GM21619 (cell line): ENCODE results near the gene AGGF1.
"Not testable (repeated sequence)": the region's sequence is repeated elsewhere in the genome, so short reads cannot be mapped to it uniquely, and the experiment has no call there.

Experiments
- ATAC-seq: cut with Tn5 transposase; IDR thresholded peaks from one replicate; pipeline ENCODE4 v1.9.1; 2021; ENCODE audit not compliant: unreplicated experiment

Gene AGGF1

DNA sequence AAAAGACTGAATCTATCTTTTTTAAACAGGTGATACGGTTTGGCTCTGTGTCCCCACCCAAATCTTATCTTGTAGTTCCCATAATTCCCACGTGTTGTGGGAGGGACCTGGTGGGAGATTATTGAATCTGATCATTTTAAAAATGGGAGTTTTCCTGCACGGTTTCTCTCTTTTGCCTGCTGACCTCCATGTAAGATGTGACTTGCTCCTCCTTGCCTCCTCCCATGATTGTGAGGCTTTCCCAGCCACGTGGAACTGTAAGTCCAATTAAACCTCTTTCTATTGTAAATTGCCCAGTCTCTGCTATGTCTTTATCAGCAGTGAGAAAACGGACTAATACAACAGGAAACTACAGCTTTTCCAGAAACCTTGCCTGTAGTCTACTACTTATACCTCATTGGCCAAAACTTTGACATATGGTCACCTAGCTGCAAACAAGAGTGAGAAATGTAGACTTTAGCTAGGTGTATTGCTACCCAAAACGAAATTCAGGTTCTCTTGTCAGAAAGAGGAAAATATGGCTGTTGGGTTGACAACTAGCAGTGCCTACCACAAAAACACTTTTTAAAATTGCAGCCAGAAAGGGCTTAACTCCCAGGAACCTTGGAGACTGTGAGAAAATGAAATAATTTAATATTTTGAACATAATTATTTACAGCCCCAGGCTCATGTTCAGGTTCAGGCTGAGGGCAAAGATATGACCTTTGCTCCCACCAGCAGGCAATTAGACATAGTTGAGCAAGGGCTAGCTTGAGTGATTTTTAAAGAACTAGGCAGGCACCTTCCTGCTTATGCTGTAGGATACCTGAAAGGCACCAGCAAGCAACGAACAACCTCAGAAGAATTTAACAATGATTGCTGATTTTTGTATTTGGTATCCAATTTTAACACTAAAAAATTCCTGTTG lies 7.4 kb upstream of the AGGF1 start:
- no peak for ATAC-seq

DNA sequence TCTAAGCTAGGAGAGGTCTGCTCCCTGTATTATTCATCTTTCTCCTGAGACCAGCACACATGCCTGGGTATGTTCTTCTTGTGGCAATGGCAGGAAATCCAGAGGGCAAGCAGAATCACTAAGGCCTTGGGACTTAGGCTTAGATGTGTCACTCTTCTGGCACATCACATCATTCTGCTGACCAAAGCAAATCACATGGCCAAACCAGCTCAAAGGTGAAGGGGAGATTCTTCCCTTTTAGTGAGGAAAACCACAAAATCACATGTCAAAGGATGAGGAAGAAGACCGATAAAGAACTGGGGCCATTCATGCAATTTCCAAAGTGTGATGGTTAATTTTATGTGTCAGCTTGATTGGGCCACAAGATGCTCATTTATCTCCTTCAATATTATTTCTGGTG lies 5.7 kb upstream of the AGGF1 start:
- no peak for ATAC-seq

GRCh38 chr5:77028631-77029375 lies 1.4 kb upstream of the AGGF1 start:
- ATAC-seq, result no peak

DNA sequence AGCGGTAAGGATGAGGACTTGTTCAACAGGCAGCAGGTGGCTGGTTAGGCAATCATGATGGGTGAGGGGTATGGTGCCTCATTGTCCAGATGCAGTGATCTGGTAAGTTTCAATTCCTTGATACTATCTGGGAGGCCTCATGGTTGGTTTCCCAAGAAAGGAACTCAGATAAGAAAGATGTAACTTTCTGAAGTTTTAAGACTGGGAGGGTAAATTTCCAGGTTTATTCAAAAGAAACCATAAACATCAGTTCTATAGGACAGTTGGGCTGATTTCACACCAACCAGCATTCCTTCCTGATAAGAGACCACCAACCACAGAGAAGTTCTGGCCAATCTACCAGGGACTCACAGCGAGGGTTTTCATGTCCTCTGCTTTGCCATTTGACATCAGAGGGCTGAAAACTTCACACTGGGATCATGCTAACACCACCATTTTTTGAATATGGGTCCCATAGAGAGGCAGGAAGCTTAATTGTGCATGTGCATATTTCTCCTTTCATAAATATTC lies 773 bp upstream of the AGGF1 start:
- no peak for ATAC-seq

- ATAC-seq, result no peak
These were observed 1.7 kb downstream of the AGGF1 start for GRCh38 chr5:77031891-77032290.

DNA sequence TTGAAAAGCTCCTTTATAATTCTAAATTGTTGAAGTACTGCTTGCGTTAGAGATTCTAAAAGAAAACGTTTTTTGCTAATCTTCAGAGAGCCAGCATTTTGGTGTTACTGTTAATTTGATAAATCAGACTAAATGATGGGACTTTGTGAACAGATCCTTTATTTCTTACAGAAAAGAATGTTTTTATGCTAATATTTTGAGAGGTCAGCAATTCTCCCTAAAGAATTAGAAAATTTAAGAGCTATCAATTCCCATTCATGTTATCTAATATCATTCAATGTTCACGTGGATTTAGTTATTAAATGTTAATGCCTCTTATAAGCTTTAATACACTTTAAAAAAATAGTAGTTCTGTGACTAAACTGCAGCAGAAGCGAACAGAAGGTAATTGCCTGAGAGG lies 2.4 kb downstream of the AGGF1 start:
- no peak for ATAC-seq

GRCh38 chr5:77033338-77033737 lies 3.1 kb downstream of the AGGF1 start:
- ATAC-seq, result no peak

DNA sequence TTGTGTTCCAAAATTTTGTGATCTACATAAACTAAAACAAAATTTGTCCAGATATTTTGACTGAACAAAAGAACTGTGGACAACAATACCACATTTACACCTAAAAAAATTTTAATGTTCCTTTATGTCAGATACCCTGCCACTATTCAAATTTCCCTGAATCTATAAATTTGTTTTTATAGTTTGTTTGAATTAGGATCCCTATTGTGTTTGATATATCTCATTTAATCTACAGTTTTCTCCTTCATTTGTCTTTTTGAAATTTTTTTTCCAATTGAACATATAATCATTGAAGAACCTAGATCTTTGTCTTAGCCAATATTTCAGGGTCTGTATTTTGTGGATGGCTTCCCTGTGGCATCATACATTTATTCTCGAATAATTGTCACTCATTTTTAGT lies 5.7 kb downstream of the AGGF1 start:
- ATAC-seq, result no peak

- peak; percentile 48 for ATAC-seq
These were observed 16.3 kb downstream of the AGGF1 start for GRCh38 chr5:77046416-77047073.

DNA sequence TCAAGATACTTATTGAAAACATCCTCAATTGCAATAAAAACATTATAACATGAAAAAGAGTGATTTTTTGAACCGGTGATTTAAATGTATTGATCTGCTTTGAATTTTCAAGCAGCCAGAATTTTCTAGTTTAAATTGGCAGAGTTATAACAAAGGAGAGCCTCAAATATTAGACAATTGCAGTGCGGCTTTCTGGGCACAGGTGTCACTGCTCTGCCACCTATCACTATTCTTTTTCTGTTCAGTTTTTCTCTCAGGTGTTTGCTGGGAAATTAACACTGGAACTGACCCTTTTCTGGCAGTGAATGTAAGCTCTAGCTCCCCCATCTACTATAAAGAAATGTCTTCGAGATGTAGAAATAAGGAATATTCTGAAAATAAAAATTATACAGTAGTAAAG lies 33.8 kb downstream of the AGGF1 start:
- no peak for ATAC-seq

- ATAC-seq, result no peak
These were observed 35.1 kb downstream of the AGGF1 start for GRCh38 chr5:77065256-77065655.

- ATAC-seq, result peak; percentile 9
These were observed 36.0 kb downstream of the AGGF1 start for GRCh38 chr5:77066184-77066583.

DNA sequence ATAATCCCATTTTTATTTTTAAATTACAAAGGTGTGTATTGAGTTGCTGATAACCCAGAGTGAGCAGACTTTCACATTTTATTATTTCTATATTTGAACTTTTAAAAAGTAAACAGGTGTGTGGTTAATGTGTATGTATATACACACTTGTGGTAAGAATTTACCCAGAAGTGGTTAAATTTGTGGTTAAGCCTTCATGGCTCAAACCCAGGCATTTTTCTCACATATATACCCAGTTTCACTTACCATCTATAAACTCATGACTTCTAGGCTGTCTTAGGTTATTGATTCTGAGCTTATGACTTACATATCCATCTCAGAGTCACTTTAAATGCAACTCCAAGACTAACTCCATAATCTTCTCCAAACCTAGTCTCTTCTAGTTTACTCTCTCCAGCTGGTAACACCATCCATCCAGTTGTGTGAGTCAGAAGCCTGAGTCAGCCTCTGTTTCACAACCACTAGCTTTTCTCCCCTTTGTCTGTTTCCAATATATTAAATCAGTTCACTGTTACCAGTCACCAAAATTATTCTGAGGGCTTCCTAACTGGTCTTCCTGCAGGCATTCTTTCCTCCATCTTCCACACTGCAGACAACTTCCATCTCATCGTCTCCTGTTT lies 36.7 kb downstream of the AGGF1 start:
- peak; percentile 90 for ATAC-seq

DNA sequence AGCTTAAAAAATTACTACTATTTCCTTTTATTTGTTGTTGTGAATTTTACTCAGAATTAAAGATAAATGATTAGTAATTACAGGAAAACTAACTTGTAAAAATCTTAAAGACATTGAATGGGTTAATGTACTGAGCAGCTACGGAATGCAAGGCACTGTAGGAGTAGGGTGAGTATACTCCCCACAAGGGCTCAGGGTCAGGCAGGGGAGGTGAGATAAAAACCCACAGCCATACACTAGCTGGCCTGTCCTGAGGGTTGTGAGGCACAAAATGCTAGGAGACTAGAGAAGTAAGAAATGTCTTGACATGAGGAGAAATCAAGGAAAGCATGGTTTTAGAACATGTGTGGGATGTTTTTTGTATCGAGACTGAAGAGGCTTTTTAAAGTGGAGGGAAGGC lies 43.5 kb downstream of the AGGF1 start:
- ATAC-seq, result no peak

- no peak for ATAC-seq
These were observed 44.5 kb downstream of the AGGF1 start for GRCh38 chr5:77074745-77075144.

DNA sequence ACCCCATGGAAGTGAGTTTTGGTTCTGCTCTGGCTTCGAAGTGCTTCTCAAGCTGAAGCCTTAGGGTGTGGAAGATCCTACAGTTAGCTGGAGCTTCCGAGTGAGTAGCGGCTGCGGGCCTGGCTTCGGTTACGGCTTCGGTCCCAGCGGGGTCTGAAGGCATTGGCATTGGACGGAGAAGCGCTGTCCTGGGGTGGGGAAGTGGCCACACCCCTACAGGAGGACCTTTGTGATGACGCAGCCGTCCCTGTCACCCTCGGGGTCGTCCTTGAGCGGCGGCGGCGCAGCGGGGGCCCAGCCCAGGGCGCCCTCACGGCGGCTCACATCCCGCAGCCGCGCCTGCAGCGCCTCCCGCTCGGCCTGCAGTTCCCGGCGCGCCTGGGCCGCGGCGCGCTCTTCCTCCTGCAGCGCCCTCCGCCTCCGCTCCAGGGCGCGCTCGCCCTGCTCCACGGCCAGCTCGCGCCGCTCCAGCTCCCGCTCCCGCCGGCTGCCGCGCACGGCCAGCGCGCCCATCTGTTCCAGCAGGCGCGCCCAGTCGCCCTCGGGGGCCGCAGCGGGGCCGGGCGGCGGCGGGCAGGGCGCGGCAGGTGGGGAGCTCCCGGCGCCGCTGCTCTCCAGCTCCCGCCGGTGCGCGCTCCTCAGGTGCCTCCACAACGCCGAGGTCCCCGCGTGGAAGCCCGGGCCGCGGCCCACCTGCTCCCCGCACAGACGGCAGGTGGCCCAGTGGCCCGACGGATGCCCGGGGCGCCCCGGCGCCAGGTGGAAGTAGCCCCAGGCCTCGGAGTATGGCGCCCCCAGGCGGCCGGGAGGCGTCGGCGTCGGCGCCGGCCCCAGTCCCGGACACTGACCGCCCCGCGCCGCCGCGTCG lies 47.0 kb downstream of the AGGF1 start:
- peak; percentile 77 for ATAC-seq

DNA sequence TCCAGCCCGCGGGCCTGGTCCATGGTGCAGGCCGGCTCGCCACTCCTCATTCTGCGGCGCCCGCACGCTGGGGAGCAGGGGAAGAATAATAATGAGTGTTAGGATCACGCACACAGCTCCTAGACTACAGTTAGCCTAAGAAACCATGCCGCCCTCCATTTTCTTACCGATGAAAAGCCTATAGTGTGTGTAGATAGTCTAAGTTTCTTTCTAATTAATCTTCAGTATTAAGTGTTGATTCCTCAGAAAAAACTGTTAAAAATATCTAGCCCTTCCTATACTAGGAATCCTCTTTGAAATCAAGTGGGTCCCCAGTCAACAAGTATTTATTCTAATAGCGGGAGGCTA lies 47.6 kb downstream of the AGGF1 start:
- ATAC-seq, result no peak

GRCh38 chr5:77080479-77080878 lies 50.3 kb downstream of the AGGF1 start:
- not testable (repeated sequence) for ATAC-seq

- ATAC-seq, result no peak
These were observed 50.7 kb downstream of the AGGF1 start for GRCh38 chr5:77080905-77081304.

DNA sequence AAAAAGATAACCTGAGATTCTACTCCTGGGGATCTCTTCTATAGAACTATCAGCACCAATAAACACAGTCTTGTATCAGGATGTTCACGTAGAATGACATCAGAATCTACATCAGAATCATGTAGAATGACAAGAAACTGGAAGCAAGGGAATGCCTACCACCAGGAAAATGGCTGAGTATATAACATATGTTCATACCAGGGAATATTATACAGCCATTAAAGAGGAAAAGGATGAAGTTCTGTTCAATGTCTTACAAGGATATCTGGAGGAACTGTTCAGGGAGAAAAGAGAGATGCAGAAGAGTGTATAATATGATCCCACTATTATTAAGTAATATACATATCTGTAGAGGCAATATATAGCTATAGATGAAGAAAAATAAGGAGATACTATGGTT lies 52.1 kb downstream of the AGGF1 start:
- ATAC-seq, result no peak
